T47D (cell line): ENCODE measurements around the gene LIF.

Source experiments
- DNase-seq, 2 experiments: peaks; one replicate each; pipeline versions ENCODE4 v3.0.0 to v3.0.0-alpha.2; 2011 to 2012; ENCODE audit warnings: low read depth in 1 of 2, low spot score in 1 of 2
- JUND ChIP-seq: IDR thresholded peaks from 2 replicates; pipeline ENCODE4 v1.6.1; 2012; ENCODE audit warnings: low read depth
- in situ Hi-C: cut with HindIII; loops from 2 replicates; pipeline ENCODE4 v1.10.0; 2016; ENCODE audit warnings: low sequenced_read_pairs, low pct_unique_long_range_greater_than_20kb

The LIF gene

GRCh38 chr22:30265823-30266444, 19.4 kb upstream of the LIF start:
- in situ Hi-C loops: no loop called here
- no peak for TF ChIP-seq JUND
- DNase-seq: no peak

GRCh38 chr22:30265131-30265720, 18.7 kb upstream of the LIF start:
- no peak for DNase-seq
- in situ Hi-C loops: no loop called here
- no peak for TF ChIP-seq JUND

GRCh38 chr22:30263883-30264282, 17.3 kb upstream of the LIF start:
- DNase-seq: no peak
- in situ Hi-C loops: no loop called here
- TF ChIP-seq JUND: no peak

- in situ Hi-C loops: no loop called here
- DNase-seq: peak; percentile 56
Observed at GRCh38 chr22:30262917-30263741, 16.6 kb upstream of the LIF start.

GRCh38 chr22:30262112-30262511, 15.6 kb upstream of the LIF start:
- in situ Hi-C loops: no loop called here
- DNase-seq: no peak

More at GRCh38 chr22:30262917-30263741, 16.6 kb upstream of the LIF start:
- no peak for TF ChIP-seq JUND

GRCh38 chr22:30261134-30261533, 14.6 kb upstream of the LIF start:
- no peak for TF ChIP-seq JUND
- in situ Hi-C loops: no loop called here
- no peak for DNase-seq

More at GRCh38 chr22:30262112-30262511, 15.6 kb upstream of the LIF start:
- no peak for TF ChIP-seq JUND

- peak in 1 of 2 experiments; percentile 65 for DNase-seq
- no peak for TF ChIP-seq JUND
- in situ Hi-C loops: no loop called here
Observed at GRCh38 chr22:30260682-30261081, 14.1 kb upstream of the LIF start.

- no peak for TF ChIP-seq JUND
- in situ Hi-C loops: no loop called here
- no peak for DNase-seq
Observed at GRCh38 chr22:30260276-30260675, 13.7 kb upstream of the LIF start.

- in situ Hi-C loops: no loop called here
- TF ChIP-seq JUND: no peak
- no peak for DNase-seq
Observed at GRCh38 chr22:30254314-30254713, 7.8 kb upstream of the LIF start.

- in situ Hi-C loops: no loop called here
- TF ChIP-seq JUND: no peak
- no peak for DNase-seq
Observed at GRCh38 chr22:30253205-30253852, 6.8 kb upstream of the LIF start.

GRCh38 chr22:30252411-30253204, 6.0 kb upstream of the LIF start:
- no peak for TF ChIP-seq JUND
- peak in 1 of 2 experiments; percentile 20 for DNase-seq
- in situ Hi-C loops: no loop called here

- DNase-seq: no peak
- in situ Hi-C loops: no loop called here
- TF ChIP-seq JUND: no peak
Observed at GRCh38 chr22:30251711-30252110, 5.2 kb upstream of the LIF start.
